DMS53 treated with DMSO at 0.1 percent for 48 hours (cell line): ENCODE measurements around the gene SUZ12.
"Not testable (repeated sequence)": the region's sequence is repeated elsewhere in the genome, so short reads cannot be mapped to it uniquely, and the experiment has no call there.

ENCODE experiments used
- DNase-seq: peaks from one replicate; lab custom pipeline; 2025; ENCODE audit not compliant: unreplicated experiment; lab: John Stamatoyannopoulos, UW

Gene SUZ12

GRCh38 chr17:31936615-31937609 lies at the start of gene SUZ12:
SUZ12 (plus strand) TSS chr17:31937007; CDS start chr17:31937247, 240 bp downstream.
- peak; percentile 65 for DNase-seq

DNA sequence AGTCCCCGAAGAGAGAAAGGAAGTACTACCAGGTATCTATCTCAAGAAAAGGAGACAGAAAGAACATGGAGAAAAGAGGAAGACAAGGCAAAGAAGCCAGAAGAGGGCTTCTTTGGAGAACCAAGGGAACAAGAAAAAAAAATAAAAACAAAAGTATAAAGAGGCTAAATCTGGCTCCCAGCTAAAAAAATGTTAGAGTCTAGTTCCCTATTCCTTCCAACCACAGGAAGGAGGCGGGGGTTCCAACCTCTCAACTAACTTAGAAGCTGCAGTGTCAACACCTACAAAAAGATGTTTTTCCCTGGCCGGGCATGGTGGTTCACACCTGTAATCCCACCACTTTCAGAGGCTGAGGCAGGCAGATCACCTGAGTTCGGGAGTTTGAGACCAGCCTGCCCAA lies 48.7 kb upstream of the SUZ12 start:
- DNase-seq = no peak

DNA sequence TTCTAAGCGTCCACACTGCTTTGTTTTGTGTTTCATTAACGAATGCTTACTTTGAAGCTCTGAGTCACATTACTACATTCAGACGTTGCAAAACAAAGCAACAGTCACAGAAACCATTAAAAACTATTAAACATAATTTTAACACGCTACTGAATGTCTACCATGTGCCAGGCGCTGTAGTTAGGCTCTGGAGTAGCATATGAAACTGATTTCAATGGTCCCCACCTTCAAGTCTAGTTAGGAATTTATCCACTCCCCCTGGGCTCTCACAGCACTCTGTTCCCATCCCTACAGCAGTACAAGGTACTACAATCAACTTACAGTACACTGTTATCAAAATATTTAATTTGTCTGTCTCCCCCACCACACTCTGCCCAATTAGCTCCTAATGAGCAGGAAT lies 35.9 kb upstream of the SUZ12 start:
- DNase-seq = no peak

DNA sequence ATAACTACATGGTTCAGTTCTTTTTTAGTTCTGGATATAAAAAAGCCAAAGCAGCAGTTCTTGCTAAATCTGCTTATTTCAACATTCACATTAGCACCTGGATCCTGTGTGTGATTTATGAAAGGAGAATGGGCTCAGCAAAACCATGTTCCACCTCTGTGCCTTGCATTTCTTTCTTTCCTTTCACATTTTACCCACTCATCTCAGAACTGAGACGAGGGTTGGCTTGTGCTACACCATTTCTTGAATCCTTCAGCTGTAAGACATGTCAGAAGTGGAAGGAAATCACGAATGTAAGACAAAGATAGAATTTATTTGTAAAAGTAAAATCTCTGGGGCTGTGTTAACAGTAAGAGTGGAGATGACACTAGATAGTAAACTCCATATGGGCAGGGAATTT lies 34.1 kb upstream of the SUZ12 start:
- DNase-seq = no peak

GRCh38 chr17:31903401-31903800 lies 33.4 kb upstream of the SUZ12 start:
- no peak for DNase-seq

DNA sequence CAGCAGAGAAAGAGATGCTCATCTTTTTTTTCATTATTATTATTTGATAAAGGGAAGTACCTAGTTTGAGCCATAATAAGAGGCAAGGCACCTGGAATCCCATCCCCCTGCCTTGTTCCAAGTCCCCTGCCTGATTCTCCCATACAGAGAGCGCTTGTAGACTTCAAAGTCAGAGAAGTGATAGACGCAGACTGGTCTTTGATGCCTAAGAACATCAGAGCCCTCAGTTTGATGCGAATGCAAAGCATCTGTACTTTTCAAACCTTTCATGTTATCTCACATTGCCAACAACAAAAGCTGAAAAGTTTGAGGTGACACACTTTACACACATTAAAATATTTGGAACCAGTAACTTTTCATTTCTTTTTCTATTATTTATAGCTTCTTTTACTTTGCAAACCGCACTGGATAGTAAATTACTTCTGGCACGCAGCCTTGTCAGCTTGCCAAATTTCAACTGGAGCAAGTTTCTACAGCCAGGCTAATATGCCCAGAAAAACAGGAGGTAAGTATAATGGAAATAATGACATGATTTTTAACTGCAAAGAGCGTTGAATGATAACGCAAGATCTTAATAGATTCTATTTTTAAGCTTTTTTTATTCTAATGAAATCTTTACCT lies 29.4 kb upstream of the SUZ12 start:
- no peak for DNase-seq

DNA sequence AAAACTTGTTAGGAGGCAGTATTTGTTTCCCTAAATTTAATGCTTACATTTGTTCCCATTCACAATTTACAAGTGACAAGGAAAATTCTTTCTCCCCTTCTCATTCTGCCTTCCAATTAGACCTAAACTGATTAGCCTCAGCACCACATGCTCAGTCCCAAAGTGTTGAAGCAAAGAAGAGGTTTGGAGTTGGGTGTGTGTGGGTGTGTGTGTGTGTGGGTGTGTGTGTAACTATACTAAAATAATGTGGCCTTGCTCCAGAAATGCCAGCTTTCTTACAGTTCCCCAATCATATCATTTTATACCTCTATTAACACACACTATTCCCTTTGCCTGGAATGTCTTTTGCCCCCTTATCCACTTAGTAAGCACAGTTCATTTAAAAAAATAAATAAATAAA lies 28.4 kb upstream of the SUZ12 start:
- no peak for DNase-seq

GRCh38 chr17:31912705-31913104 lies 24.1 kb upstream of the SUZ12 start:
- not testable (repeated sequence) for DNase-seq

- no peak for DNase-seq
Observed at GRCh38 chr17:31915456-31916100, 21.2 kb upstream of the SUZ12 start.

DNA sequence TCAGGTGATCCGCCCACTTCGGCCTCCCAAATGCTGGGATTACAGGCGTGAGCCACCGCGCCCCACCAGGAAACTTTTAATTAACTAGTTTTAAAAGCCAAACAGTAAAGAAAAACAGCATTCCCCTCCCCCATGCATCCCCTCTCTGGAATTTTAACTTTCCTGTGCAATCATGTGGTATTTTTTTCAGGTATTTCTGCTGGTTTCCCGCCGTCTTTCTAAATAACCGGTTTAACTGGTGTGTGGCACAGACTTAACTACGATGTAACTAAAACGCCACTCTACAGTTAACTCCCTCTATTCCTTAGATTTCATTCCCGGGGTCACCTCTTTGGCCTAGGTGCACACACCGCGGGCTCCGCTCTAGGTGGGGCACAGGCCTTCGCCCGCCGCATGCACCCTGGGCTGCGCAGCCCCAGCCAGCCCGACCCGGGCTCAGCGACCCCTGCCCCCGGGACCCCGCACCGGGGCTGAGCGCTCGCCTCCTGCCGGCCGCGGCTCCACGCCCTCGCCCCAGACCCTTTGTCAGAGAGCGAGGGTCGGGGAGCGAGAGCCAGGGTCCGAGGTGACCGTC lies 20.2 kb upstream of the SUZ12 start:
- no peak for DNase-seq

GRCh38 chr17:31917065-31917529 lies 19.7 kb upstream of the SUZ12 start:
- DNase-seq = no peak

GRCh38 chr17:31917721-31918120 lies 19.1 kb upstream of the SUZ12 start:
- not testable (repeated sequence) for DNase-seq

DNA sequence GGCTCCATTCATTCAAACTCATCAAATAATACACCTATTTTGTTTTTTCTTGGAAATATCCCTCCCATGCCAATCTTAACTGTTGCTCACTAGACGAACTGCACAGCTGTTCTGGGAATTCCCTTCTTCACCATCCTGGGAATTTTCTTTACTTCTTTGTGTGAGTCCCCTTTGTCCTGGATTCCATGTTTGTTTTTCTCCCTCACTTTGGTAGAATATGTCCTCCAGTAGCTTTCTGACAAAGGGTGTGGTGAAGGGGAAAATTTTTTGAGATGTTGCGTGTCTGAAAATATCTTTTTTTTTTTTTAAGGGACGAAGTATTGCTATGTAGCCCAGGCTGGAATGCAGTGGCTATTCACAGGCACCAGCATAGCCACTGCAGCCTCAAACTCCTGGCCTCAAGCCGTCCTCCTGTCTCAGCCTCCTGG lies 18.1 kb upstream of the SUZ12 start:
- no peak for DNase-seq

DNA sequence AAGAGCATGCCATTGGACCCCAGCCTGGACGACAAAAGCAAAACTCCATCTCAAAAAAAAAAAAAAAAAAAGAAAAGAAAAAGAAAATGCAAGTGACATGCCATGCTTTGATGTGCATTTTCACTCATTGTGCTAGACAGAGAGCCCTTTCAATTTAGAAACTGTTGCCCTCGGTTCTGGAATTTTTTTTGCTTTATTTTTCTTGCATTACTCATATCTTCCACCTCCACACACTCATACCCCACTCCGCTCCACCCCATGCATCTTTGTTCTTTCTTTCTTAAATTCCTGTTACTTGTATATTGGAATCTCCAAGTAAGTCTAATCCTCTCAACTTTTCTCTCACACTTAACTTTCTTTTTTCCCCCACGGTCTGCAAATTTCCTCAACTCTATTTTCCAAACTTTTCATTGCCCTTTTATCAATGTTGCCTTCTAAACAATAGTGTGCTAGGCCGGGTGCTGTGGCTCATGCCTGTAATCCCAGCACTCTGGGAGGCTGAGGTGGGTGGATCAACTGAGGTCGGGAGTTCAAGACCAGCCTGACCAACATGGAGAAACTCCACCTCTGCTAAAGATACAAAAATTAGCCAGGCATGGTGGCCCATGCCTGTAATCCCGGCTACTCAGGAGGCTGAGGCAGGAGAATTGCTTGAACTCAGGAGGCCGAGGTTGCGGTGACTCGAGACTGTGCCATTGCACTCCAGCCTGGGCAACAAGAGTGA lies 16.8 kb upstream of the SUZ12 start:
- no peak for DNase-seq

DNA sequence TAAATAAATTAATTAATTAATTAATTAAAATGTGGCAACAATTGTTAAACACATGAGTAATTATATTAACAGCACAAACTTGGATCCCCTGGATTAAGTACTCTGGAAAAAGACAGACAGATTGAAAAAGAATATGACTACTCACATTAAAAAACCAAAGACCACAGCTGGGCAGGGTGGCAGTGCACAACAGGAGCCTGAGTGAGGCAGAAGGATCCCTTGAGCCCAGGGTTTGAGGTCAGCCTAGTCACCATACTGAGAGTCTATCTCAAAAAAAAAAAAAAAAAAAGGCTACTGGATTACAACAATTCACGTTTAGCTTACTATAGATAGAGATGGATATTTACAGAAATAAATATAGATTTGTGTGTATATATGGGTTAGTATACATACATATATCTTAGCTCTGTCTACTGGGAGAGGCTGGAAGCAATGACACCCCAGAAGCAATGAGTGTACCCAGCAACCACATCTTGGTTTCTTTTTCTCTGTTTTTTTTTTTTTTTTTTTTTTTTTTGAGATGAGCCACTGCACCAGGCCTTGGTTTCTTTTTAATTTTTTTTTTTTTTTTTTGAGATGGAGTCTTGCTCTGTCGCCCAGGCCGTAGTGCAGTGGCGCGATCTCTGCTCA lies 10.6 kb upstream of the SUZ12 start:
- no peak for DNase-seq

- no peak for DNase-seq
Observed at GRCh38 chr17:31931756-31932155, 5.1 kb upstream of the SUZ12 start.

DNA sequence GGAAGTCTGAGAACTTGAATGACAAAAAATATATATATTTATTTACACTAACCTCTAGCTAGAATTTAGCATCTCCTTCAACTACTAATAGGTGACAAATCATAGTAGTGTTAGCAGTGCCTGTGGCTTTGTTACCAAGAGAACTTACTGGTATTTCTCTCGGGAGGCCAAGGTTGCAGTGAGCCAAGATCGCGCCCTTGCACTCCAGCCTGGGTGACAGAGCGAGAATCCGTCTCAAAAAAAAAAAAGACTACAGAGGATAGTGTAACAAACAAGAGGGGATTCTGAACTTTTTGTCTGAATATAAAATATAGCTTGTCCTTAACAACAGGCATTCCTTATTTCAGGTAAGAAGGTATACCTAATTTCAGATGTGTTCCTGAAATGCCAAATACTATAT lies 1.3 kb upstream of the SUZ12 start:
- DNase-seq = no peak

- DNase-seq = not testable (repeated sequence)
Observed at GRCh38 chr17:31937926-31938641, 1.3 kb downstream of the SUZ12 start.

DNA sequence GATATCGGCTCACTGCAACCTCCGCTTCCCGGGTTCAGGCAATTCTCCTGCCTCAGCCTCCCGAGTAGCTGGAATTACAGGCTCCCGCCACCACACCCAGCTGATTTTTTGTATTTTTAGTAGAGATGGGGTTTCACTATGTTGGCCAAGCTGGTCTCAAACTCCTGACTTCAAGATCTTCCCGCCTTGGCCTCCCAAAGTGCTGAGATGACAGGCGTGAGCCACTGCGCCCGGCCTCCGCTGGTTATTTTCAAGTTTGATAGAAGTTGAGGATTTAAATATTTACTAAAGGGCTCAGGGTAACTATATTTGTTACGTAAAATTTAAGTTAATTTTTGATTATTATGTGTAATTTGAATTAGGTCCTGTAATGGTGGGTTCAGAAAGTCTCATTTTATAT lies 5.1 kb downstream of the SUZ12 start:
- DNase-seq = not testable (repeated sequence)
